Central memory CD4-positive, alpha-beta T cell (primary cell): ENCODE data around the gene HMOX2.

ENCODE experiments used
- DNase-seq: peaks from one replicate; pipeline ENCODE4 v3.0.0; 2022

HMOX2 gene

DNA sequence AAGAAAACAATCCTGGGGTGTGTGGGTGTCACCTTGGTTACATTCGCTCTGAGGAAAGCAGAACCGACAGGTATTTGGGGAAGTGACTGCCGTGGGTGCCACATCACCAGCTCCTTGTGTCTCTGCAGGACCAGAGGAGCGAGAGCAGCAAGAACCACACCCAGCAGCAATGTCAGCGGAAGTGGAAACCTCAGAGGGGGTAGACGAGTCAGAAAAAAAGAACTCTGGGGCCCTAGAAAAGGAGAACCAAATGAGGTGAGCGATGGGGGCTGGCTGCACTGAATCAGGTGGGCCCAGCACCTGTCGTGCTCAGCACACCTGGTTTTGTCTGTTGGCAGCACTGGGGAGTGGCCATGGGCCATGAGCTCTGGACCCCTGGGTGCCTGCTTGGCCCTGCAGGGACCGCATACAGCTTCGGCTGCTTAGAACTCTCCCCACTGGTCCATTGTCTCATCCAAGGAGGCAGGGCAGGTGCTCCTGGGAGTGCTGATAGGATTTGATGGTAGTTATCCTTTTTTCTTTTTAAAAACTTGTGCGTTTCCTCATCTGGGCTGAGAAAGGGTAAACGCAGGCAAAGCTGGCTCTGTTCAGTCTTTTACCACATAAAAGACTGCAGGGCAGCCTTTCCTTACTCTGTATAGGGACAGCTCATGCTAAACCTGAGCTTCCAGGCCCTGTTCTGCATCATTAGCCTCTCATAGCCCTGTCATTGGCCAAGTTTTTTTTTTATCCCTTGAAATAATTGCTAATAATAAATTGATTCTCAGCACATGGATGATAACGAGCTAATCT lies 29.4 kb downstream of the HMOX2 start:
- peak; percentile 92 for DNase-seq

DNA sequence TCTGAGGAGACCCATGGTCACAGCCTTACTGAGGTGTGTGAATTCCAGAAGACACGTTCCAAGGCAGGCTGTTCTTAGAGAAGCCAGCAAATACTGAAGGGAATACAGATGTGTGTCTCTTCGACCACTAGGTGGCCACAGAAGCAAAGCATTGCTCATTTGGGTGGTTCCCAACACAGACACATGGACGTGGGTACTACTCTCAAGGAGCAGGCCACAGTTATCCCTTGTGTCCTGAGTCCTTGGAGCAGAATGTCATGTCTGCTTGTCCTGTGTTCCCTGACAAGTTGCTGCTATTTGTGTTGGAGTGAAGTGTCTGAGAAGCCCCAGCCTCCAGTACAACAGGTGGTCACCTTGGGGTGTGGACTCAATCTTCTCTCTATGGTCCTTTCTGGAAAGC lies 30.3 kb downstream of the HMOX2 start:
- peak; percentile 65 for DNase-seq

DNA sequence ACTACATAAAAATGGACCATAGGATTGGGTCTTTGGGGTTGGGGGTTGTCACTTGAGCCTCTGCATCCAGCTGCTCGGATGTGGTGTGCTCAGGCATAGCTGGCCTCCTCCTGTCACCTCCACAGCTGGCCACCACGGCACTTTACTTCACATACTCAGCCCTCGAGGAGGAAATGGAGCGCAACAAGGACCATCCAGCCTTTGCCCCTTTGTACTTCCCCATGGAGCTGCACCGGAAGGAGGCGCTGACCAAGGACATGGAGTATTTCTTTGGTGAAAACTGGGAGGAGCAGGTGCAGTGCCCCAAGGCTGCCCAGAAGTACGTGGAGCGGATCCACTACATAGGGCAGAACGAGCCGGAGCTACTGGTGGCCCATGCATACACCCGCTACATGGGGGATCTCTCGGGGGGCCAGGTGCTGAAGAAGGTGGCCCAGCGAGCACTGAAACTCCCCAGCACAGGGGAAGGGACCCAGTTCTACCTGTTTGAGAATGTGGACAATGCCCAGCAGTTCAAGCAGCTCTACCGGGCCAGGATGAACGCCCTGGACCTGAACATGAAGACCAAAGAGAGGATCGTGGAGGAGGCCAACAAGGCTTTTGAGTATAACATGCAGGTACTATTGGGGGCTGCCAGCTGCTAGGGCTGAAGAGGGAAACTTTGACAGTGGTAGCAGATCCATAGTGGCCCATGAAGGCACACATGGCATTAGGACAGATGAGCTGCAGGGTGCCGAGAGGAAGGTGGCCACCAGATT lies 31.6 kb downstream of the HMOX2 start:
- no peak for DNase-seq

DNA sequence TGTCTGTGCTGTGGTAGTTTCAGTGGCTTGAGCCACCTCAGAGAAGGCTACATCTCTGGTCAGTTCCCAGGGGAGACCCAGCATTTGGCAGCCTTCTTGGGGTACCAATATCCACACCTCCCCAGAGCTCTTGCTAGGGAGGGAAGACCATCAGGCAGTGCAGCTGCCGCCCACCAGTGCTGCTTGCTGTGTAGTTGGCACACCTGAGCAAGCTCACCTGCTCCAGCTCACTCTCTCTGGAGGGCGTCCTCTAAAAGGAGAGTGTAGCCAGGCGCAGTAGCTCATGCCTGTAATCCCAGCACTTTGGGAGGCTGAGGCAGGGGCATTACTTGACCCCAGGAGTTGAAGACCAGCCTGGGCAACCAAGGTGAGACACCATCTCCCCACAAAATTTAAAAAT lies 32.6 kb downstream of the HMOX2 start:
- no peak for DNase-seq

DNA sequence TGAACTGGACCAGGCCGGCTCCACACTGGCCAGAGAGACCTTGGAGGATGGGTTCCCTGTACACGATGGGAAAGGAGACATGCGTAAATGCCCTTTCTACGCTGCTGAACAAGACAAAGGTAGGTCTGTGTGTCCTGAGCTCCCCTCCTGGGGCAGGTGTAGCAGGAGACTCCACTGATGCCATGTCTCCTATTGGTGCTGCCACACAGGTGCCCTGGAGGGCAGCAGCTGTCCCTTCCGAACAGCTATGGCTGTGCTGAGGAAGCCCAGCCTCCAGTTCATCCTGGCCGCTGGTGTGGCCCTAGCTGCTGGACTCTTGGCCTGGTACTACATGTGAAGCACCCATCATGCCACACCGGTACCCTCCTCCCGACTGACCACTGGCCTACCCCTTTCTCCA lies 33.2 kb downstream of the HMOX2 start:
- no peak for DNase-seq

DNA sequence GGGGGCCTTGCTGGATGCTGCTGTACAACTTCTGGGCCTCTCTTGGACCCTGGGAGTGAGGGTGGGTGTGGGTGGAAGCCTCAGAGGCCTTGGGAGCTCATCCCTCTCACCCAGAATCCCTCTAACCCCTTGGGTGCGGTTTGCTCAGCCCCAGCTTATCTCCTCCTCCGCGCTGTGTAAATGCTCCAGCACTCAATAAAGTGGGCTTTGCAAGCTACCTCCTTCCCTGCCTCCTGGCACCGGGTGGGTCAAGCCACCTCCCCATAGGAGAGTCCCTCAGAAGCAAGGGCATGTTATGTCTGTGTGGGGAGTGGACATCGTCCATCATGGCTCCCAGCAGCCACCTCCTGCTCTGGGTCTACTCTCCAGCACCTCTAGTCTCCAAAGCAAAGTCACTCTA lies 33.9 kb downstream of the HMOX2 start:
- no peak for DNase-seq

DNA sequence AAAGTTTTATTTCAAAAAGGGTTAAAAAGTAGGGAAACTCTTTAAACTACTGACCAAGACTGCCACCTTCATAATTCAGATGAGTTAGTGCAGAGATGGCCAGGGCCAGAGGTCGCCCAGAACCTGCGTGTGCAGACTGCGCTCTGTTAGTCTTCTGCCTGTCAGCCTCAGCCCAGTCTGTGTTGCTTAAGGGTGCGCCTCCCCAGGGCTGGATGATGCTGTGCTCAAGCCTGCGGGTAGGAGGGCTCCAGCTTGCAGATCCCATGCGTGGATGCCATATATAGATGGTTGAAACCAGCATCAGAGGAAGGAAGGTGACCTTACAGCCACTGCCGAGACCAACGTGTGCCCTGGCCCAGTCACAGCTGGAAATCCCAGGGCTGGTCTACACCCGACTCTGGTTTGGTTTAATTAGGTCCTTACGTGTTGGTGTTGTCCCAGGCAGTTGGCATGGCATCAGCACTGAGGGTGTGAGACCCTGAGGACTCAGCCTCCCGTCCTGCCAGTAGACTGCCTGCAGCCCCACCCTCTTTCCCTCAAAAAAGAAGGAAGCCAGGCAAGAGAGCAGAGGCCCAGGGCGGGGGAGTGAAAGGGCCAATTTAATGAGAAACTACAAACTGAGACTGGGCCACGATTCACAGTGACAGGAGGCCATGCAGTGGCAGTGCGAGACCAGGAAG lies 34.7 kb downstream of the HMOX2 start:
- no peak for DNase-seq

DNA sequence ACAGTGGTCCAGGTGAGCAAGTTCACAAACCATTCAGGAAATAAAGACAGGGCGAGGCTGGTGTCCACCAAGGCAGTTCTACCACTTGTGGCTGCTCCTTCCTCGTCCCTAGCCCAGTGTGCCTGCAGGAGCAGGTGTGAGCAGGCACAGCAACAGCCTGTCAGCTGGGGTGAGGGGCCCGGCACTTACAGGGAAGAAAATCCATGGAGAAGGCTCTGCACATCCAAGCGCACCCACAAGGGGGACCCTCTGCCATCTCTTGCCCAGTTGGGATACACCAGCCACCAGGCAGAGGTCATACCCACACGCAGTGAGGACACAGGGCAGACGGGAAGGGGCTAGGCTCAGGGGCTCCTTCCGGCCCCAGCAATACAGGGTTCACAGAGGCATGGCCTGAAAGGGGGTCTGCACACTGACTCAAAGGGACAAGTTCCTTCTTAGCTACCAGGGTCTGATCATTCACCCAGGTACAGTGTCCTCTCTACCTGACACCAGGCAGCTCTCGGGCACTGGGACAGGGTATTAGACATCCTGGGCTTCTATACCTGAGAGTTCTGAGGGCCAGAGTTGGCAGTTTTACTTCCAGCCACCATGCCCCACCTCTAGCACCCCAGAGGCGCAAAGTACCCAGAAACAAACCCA lies 35.4 kb downstream of the HMOX2 start:
- no peak for DNase-seq

DNA sequence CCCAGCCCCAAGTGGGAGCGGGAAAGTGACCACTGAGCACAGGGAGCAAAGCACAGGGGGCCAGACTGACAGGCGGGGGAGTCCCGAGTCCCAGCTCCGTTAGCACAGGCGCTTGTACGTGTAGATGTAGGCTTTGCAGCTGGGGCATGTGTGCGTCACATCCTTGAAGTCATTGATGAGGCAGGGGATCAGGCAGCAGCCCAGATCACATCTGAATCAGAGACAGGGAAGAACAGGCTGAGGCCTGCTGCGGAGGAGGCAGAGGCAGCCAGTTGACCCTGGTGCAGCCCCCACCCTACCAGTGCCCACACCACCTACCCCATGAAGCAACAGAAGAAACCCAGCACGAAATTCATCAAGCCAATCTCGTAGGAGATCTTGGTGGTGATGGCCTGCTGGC lies 36.3 kb downstream of the HMOX2 start:
- no peak for DNase-seq

DNA sequence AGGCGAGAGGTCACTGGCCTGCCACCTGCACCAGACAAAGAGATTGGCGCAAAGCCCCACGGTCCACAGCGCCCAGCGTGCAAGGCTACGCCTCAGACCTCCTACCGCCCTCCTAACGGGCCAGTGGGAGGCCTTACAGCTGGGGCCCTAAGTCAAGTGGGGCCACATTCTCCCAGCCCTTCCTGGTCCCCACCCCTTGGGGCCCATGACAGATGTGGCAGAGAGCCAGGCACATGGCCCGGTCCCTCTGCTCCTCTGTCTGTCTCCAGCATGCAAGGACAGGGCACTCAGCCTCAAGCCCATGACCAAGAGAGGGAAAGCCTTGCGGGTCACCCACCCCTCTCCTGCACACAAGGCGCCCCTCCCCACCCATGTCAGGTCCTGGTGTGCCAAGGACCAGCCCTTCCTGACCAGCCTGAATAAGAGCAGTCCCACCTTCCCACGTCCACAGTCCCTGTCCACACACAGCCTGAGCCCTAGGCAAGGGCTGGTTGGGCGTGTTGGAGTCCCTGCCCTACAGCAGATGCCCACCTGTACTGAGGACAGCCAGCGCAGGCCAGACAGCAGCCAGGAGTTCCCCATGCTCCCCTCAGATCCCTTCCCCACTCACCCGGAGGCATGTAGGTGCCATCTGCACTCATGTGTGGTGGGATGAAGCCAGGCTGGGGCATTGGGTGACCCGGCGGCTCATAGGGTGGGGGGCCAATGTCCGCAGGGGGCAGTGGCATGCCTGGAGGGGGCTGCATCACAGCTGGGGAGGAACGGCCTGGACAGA lies 37.1 kb downstream of the HMOX2 start:
- no peak for DNase-seq

DNA sequence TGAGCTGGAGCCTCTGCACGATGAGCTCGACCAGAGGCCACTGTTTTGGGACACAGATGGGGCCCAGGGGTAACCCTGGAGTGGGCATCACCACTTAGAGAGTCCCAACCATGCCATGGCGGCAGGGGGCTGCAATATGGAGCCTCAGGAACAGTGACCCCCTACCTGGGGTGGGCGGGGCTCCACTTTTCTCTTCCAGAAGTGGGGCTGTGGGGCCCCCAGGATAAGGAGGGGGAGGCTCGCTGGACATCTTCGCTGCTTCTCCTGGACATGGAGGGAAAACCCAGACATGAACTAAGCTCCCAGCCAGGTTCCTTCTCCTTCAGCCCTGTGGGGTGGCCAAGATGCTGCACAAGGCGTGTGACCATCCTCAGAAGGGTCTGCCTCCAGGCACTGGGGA lies 37.7 kb downstream of the HMOX2 start:
- no peak for DNase-seq

DNA sequence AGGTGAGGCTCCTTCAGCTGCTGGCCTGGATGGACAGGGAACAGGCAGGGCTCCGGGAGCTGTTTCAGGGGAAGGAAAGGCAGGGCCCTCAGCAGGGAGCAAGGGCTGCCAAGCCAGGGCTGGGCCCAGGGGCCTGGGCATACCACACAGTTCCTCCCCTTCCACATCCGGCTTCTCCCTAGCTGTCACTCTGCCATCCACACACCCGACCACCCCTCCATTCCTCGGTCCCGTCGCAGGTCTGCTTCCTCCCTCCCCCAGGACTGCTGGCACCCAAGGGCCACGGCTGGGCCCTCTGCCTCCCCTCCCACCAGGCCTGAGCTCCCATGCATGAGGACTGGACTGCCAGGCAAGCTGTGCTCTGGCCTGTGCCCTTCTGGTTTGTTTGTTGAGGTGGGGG lies 38.4 kb downstream of the HMOX2 start:
- DNase-seq: no peak

DNA sequence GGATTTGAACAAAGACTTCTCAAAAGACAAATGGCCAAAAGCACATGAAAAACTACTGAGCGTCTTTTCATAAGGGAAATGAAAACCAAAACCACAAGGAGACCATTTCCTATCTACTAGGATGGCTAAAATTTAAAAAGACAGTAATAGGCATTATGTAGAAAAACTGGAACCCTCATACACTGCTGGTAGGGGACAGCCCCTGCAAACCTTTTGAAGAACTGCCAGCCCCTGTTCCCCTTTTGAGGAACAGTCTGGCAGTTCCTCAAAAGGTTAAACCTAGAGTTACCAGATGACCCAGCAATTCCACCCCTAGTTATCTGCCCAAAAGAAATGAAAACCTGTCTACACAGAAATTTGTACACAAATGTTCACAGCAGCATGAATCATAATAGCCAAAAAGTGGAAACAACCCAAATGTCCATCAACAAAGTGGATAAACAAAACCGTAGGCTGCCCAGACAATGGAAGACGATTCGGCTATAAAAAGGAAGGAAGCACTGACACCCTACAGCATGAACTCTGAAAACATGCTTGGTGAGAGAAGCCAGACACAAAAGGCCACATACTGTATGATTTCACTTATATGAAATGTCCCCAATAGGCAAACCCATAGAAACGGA lies 39.5 kb downstream of the HMOX2 start:
- DNase-seq: no peak

DNA sequence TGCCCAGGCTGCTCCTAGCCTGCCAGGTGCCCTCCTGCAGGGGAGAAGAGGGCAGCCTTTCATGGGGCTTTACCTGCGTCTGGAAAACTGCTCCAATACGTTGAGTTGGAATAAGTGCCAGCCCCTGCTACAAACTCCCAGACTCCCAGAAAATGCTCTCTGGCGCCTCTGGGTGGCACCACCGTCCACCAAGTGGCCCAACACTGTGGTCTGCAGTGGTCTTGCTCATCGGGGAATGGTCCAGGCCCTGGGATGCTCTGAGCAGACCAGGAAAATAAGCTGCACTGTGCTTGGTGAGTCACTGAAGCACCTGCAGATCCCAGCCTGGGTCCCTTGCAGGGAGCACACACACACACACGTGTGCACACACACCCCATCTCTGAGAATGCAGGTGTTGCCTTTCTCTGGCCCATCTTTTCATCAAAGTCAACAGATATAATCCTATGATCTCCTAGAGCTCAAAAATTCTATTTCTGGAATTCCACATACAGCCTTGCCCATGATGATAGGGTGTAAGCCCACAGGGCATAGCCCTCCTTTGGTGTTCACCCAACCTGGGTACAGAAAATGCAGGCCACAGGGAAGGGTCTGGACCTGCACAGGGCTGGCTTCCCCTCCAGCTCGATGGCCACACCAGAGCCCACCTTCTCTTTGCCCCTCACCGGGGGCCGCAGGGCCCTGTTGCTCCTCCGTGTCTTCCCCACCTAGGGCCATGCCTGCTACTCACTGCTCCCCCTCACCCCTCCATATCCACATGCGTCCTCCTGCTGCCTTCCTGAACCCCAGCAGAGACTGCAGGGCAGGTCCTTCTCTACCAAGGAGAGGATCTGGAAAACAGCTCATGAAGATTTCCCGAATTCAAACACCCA lies 41.8 kb downstream of the HMOX2 start:
- DNase-seq: no peak

DNA sequence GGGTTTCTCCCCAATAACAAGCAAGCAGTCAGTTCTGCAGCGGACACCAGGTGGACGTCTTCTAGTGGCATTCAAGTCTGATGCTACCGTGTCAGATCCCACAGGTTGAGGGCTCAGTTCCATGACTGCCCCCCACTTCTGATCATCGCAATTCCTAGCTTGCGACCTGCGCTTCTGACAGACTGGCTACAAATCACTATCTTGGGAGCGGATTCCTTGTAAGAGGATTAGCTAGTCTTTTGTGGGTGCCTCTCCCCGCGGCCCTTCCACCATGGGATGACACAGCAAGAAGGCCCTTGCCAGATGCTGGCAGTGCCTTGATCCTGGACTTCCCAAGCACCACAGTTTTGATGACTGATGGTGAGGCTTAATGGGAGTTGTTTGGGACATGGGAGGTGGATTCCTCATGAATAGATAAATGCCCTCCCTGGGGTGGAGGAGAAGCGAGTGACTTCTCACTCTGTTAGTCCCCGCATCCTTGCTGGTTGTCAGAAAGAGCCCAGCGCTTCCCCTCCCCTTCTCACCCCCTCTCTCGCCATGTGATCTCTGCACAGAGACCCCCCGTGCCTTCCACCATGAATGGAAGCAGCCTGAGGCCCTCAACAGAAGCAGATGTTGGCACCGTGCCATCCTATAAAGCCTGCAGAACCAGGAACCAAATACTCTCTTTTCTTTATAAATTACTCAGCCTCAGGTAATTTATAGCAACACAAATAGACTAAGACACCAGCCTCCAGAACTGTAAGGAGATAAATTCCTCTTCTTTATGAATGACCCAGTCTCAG lies 43.3 kb downstream of the HMOX2 start:
- DNase-seq: no peak

DNA sequence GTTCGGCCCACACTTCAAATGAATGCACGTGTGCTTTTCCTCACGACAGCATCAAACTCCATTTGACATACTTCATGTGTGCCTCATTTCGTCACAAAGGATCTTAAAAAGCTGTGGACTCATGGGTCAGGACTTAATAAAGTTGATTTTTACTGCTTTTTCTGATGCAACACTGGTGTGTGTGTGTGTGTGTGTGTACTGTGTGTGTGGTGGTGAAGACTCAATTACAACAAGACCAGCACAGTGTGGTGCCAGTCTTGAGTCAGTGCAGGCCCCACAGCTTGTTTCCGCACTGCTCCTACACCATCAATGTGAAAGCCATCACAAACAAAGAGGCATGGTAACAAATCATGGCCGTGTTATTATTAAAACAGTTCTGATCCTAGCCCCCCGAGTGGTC lies 44.7 kb downstream of the HMOX2 start:
- no peak for DNase-seq

DNA sequence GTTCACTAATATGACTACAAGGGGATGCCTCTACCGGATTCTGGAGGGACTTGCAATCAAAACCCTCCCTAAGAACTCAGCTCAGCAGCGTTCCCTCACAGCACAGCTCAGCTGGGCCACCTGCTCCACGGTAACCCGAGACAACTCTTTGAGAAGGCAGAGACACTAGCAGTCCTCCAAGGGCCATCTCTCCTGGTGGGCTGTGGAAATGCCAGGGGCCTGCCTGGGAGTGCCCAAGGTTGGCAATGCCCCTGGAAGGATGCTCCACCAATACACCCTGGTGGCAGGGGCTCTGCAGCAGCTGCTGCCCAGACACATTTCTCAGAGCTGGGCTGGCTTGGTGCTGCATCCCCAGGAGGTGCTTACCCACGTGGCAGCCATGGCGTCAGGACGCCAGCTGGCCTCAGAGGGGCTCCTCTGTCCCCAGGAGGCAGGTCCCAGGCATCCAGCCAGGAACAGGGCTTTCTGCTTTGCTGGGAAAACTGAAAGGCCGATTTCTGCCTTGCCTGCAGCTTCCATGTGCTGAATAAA lies 45.9 kb downstream of the HMOX2 start:
- no peak for DNase-seq

DNA sequence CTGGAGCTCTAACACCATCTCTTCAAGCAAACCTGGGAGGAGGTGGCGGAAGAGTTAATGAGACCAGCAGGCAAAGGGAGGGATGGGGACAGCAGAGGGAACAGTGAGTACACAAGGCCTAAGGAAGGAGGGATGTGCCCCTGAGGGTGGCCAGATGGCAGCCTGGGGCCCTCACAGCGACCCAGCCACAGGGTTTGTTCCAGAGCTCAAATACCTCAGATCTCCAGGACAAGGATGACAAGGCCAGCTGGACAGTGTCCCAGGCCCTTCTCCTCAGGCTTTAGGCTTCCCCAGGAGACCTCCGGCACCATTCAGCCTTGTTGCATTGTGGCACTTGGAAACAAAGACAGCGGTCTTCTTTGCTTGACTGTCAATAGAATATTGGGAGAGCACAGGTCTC lies 47.5 kb downstream of the HMOX2 start:
- no peak for DNase-seq

DNA sequence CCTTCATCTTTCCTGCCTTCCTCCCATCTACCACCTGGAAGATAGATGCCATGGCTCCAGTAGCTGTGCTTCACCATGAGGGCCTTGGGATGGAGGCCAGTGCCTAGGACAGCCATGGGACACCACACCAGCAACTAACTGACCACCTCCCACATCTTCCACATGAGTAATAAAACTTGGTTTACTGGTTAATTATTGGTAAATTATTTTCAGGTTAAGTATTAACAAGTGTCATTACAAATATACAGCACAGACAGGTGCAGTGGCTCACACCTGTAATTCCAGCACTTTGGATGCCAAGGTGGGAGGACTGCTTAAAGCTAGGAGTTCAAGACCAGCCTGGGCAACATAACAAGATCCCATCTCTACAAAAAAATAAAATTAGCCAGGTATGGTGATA lies 48.4 kb downstream of the HMOX2 start:
- DNase-seq: no peak

DNA sequence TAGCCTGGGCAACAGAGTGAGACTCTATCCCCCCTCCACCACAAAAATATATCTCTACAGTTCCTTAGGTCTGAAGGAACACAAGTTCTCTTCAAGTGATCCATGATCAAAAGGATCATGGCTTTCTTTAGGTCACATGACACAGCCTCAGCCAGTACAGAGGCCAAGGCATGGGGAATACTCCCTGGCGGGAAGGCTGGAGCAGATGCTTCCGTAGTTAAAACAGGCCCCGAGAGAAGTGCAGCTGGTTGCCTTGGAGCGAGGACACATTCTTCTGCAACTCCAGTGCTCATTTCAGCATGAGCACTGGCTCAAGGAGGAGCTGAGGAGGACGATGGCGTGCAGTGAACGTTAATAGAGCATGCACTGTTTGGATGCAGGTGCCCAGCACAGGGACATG lies 48.9 kb downstream of the HMOX2 start:
- no peak for DNase-seq
